CD4-positive, alpha-beta memory T cell (primary cell): ENCODE results near the gene SMYD5. TPM values are rescaled to one million over a fixed set of nuclear protein-coding genes. Genes with fewer than 3 reads are reported as not detected.
A peak's percentile ranks its signal among the peaks of the same experiment; 100 is the strongest.

Experiments
- CTCF ChIA-PET: fragments of 350-600 bp; sonication (Branson Sonifier 250); formaldehyde crosslinking; loops from one replicate; lab custom pipeline; 2021; ENCODE audit warnings: inconsistent platforms; ENCODE audit not compliant: partially characterized antibody; lab: Charles Lee
- POLR2A ChIA-PET: fragments of 350-600 bp; sonication (Branson Sonifier 250); formaldehyde crosslinking; loops from one replicate; lab custom pipeline; 2021; ENCODE audit not compliant: partially characterized antibody; lab: Charles Lee
- DNase-seq, 5 donors: peaks; one replicate each; pipeline versions ENCODE4 v3.0.0 to v3.0.0-alpha.2; 2020 to 2022; ENCODE audit warnings: mixed read lengths in 1 of 5
- H3K27ac ChIP-seq: one replicate; pipeline ENCODE4 v1.7.0; 2013; ENCODE audit warnings: low read depth, low read length
- H3K27me3 ChIP-seq: 2 replicates; pipeline ENCODE4 v1.7.0; 2013; ENCODE audit warnings: mild to moderate bottlenecking, low read length, moderate library complexity; ENCODE audit not compliant: insufficient read depth
- H3K36me3 ChIP-seq: 2 replicates; pipeline ENCODE4 v1.7.0; 2013; ENCODE audit warnings: mild to moderate bottlenecking, low read length, moderate library complexity; ENCODE audit not compliant: insufficient read depth
- H3K4me1 ChIP-seq: 2 replicates; pipeline ENCODE4 v1.7.0; 2013; ENCODE audit warnings: mild to moderate bottlenecking, low read length, moderate library complexity; ENCODE audit not compliant: insufficient read depth
- H3K4me3 ChIP-seq, 2 donors: one replicate each; pipeline ENCODE4 v1.7.0; 2013; ENCODE audit warnings: low read length in 2 of 2, mild to moderate bottlenecking in 1 of 2
- H3K9me3 ChIP-seq, 2 donors: one replicate each; pipeline ENCODE4 v1.7.0; 2013; ENCODE audit warnings: low read length in 2 of 2, control low read depth in 1 of 2; ENCODE audit not compliant: control insufficient read depth in 1 of 2
- H3K27ac Mint-ChIP-seq, 7 donors: one replicate each; pipeline ENCODE4 v1.8.0; 2020 to 2021; ENCODE audit warnings: mixed read lengths in 7 of 7, mild to moderate bottlenecking in 6 of 7, inconsistent platforms in 3 of 7, moderate library complexity in 3 of 7
- H3K27me3 Mint-ChIP-seq, 2 donors: one replicate each; pipeline ENCODE4 v1.8.0; 2020 to 2021; ENCODE audit warnings: mixed read lengths in 2 of 2
- H3K36me3 Mint-ChIP-seq, 2 donors: one replicate each; pipeline ENCODE4 v1.8.0; 2020 to 2021; ENCODE audit warnings: mixed read lengths in 2 of 2, inconsistent platforms in 1 of 2, mild to moderate bottlenecking in 1 of 2
- H3K4me1 Mint-ChIP-seq, 4 donors: one replicate each; pipeline ENCODE4 v1.8.0; 2020 to 2021; ENCODE audit warnings: mixed read lengths in 4 of 4, mild to moderate bottlenecking in 1 of 4
- H3K4me3 Mint-ChIP-seq, 8 donors: one replicate each; pipeline ENCODE4 v1.8.0; 2020 to 2021; ENCODE audit warnings: mixed read lengths in 8 of 8, mild to moderate bottlenecking in 7 of 8, moderate library complexity in 6 of 8, inconsistent platforms in 3 of 8
- H3K9me3 Mint-ChIP-seq, 8 donors: one replicate each; pipeline ENCODE4 v1.8.0; 2020 to 2021; ENCODE audit warnings: mixed read lengths in 8 of 8, mild to moderate bottlenecking in 5 of 8, inconsistent platforms in 3 of 8, moderate library complexity in 1 of 8
- intact Hi-C: fragments of 100-400 bp; cut with micrococcal nuclease; formaldehyde crosslinking; loops from one replicate; pipeline ENCODE4 v1.15.1; 2023
- polyA plus RNA-seq, 2 donors: library from polyadenylated mRNA; unstranded; fragments of 300-500 nt; fragmentation: Illumina TruSeq; gene quantifications; one replicate each; pipeline ENCODE4 v1.2.3, GENCODE V29; 2021
- total RNA-seq, 2 experiments: library from RNA; stranded (reverse); gene quantifications; one replicate each; pipeline ENCODE4 v1.2.3, GENCODE V29; 2021

Gene SMYD5
- total and polyA plus RNA-seq, 4 experiments from 2014 or later: 21.3 to 38.9 (median 30.9) TPM

- intact Hi-C loops: no loop called here
- no peaks in the 10 kb centered on the region for H3K27me3 Mint-ChIP-seq
- no peak overlapping the region for H3K27ac ChIP-seq
- peaks cover 77% of the 10 kb centered on the region for H3K36me3 ChIP-seq
- no peaks in the 10 kb centered on the region for H3K9me3 ChIP-seq
- no peak overlapping the region for H3K4me3 ChIP-seq
- no peak for DNase-seq
- peaks cover 1 to 8% (median 6%) of the 10 kb centered on the region in 4 donors for H3K4me1 Mint-ChIP-seq
- CTCF ChIA-PET: no interaction called here
- POLR2A ChIA-PET: interaction anchor here (3.8 kb wide), 1 partner anchor 10 kb away, joined by 20 read pairs; the partner anchor contains the start of genes CCT7 and PRADC1
- H3K27me3 ChIP-seq: no peaks in the 10 kb centered on the region
- peaks cover 45 to 86% of the 10 kb centered on the region in 2 donors for H3K36me3 Mint-ChIP-seq
- H3K9me3 Mint-ChIP-seq: no peaks in the 10 kb centered on the region
- H3K4me1 ChIP-seq: peaks cover 4% of the 10 kb centered on the region
- H3K4me3 Mint-ChIP-seq: no peak overlapping the region
- no peak overlapping the region for H3K27ac Mint-ChIP-seq
Measured at GRCh38 chr2:73243884-73244570, 30.0 kb downstream of the SMYD5 start.

- intact Hi-C loops: no loop called here
- POLR2A ChIA-PET: interaction anchor here (3.8 kb wide), 1 partner anchor 11 kb away, joined by 20 read pairs; the partner anchor contains the start of genes CCT7 and PRADC1
- no peak for DNase-seq
- H3K27me3 Mint-ChIP-seq: no peaks in the 10 kb centered on the region
- Histone ChIP-seq H3K27ac (no peak overlapping the region), H3K4me1 (peaks cover under 1% of the 10 kb centered on the region), H3K36me3 (peaks cover 77% of the 10 kb centered on the region), H3K27me3 (no peaks in the 10 kb centered on the region), H3K9me3 (no peaks in the 10 kb centered on the region), H3K4me3 (no peak overlapping the region)
- H3K9me3 Mint-ChIP-seq: no peaks in the 10 kb centered on the region
- peaks cover 47 to 88% of the 10 kb centered on the region in 2 donors for H3K36me3 Mint-ChIP-seq
- H3K4me1 Mint-ChIP-seq: peaks cover 0 to 6% (median 4%) of the 10 kb centered on the region in 4 donors
- H3K4me3 Mint-ChIP-seq: no peak overlapping the region
- CTCF ChIA-PET: no interaction called here
- peak overlapping the region in 2 of 7 donors; percentile 29 to 68 for H3K27ac Mint-ChIP-seq
Measured at GRCh38 chr2:73244580-73244979, 30.5 kb downstream of the SMYD5 start.

GRCh38 chr2:73246850-73247249, 32.8 kb downstream of the SMYD5 start:
- Mint-ChIP-seq H3K9me3 (no peaks in the 10 kb centered on the region), H3K27ac (peak overlapping the region in 3 of 7 donors; percentile 24 to 70 (median 57)), H3K27me3 (no peaks in the 10 kb centered on the region), H3K36me3 (peaks cover 58 to 87% of the 10 kb centered on the region in 2 donors), H3K4me3 (no peak overlapping the region), H3K4me1 (peaks cover 0 to 6% (median 3%) of the 10 kb centered on the region in 4 donors)
- no peaks in the 10 kb centered on the region for H3K4me1 ChIP-seq
- intact Hi-C loops: no loop called here
- DNase-seq: no peak
- H3K27ac ChIP-seq: no peak overlapping the region
- no peaks in the 10 kb centered on the region for H3K9me3 ChIP-seq
- ChIA-PET CTCF (interaction anchor here (2.3 kb wide), 1 partner anchor 43 kb away, joined by 6 read pairs; no protein-coding TSS in a partner anchor), POLR2A (interaction anchor here (1.0 to 1.1 kb wide), 2 partner anchors 11 to 13 kb away, joined by 3 to 4 read pairs; partner anchors contain the start of gene CCT7)
- H3K27me3 ChIP-seq: no peaks in the 10 kb centered on the region
- peaks cover 90% of the 10 kb centered on the region for H3K36me3 ChIP-seq
- H3K4me3 ChIP-seq: no peak overlapping the region

GRCh38 chr2:73249636-73250035, 35.6 kb downstream of the SMYD5 start:
- no peak for DNase-seq
- Mint-ChIP-seq H3K4me1 (peaks cover 0 to 6% (median 0%) of the 10 kb centered on the region in 4 donors), H3K4me3 (no peak overlapping the region), H3K36me3 (peaks cover 67 to 91% of the 10 kb centered on the region in 2 donors), H3K27ac (peak overlapping the region in 2 of 7 donors; percentile 49 to 51), H3K27me3 (no peaks in the 10 kb centered on the region), H3K9me3 (no peaks in the 10 kb centered on the region)
- H3K4me1 ChIP-seq: no peaks in the 10 kb centered on the region
- H3K4me3 ChIP-seq: no peak overlapping the region
- no peak overlapping the region for H3K27ac ChIP-seq
- intact Hi-C loops: no loop called here
- H3K27me3 ChIP-seq: no peaks in the 10 kb centered on the region
- ChIA-PET CTCF (no interaction called here), POLR2A (no interaction called here)
- no peaks in the 10 kb centered on the region for H3K9me3 ChIP-seq
- H3K36me3 ChIP-seq: peaks cover 82% of the 10 kb centered on the region

GRCh38 chr2:73250872-73251846, 37.1 kb downstream of the SMYD5 start:
- ChIA-PET POLR2A (no interaction called here), CTCF (interaction anchor here (1.6 kb wide), 1 partner anchor 38 kb away, joined by 8 read pairs; the partner anchor contains the start of gene SMYD5)
- no peak overlapping the region for H3K27ac Mint-ChIP-seq
- H3K27me3 ChIP-seq: no peaks in the 10 kb centered on the region
- H3K4me1 Mint-ChIP-seq: peaks cover 0 to 3% (median 1%) of the 10 kb centered on the region in 4 donors
- peaks cover 58 to 76% of the 10 kb centered on the region in 2 donors for H3K36me3 Mint-ChIP-seq
- H3K4me3 Mint-ChIP-seq: no peak overlapping the region
- no peak for DNase-seq
- no peaks in the 10 kb centered on the region for H3K9me3 ChIP-seq
- peaks cover 67% of the 10 kb centered on the region for H3K36me3 ChIP-seq
- no peak overlapping the region for H3K4me3 ChIP-seq
- no peaks in the 10 kb centered on the region for H3K27me3 Mint-ChIP-seq
- H3K9me3 Mint-ChIP-seq: peaks cover 0 to 2% (median 0%) of the 10 kb centered on the region in 8 donors
- intact Hi-C loops: no loop called here
- H3K27ac ChIP-seq: no peak overlapping the region
- H3K4me1 ChIP-seq: no peaks in the 10 kb centered on the region

GRCh38 chr2:73252238-73253027, 38.4 kb downstream of the SMYD5 start:
- DNase-seq: no peak
- POLR2A ChIA-PET: no interaction called here
- intact Hi-C loops: no loop called here

More at GRCh38 chr2:73252238-73253027, 38.4 kb downstream of the SMYD5 start:
- Histone ChIP-seq H3K4me3 (no peak overlapping the region), H3K36me3 (peaks cover 54% of the 10 kb centered on the region), H3K27me3 (no peaks in the 10 kb centered on the region), H3K9me3 (no peaks in the 10 kb centered on the region), H3K4me1 (no peaks in the 10 kb centered on the region), H3K27ac (no peak overlapping the region)
- H3K27me3 Mint-ChIP-seq: no peaks in the 10 kb centered on the region
- no peak overlapping the region for H3K4me3 Mint-ChIP-seq
- H3K4me1 Mint-ChIP-seq: peaks cover 0 to 16% (median under 1%) of the 10 kb centered on the region in 4 donors
- CTCF ChIA-PET: no interaction called here
- H3K36me3 Mint-ChIP-seq: peaks cover 46 to 63% of the 10 kb centered on the region in 2 donors
- no peak overlapping the region for H3K27ac Mint-ChIP-seq
- H3K9me3 Mint-ChIP-seq: peaks cover 0 to 2% (median 0%) of the 10 kb centered on the region in 8 donors
